ENCODE data around the gene ENO2. TPM values are rescaled to one million over a fixed set of nuclear protein-coding genes. Genes with fewer than 3 reads are reported as not detected.
"Not testable (repeated sequence)": the region's sequence is repeated elsewhere in the genome, so short reads cannot be mapped to it uniquely, and the experiment has no call there.

Gene ENO2
- total RNA-seq, 1 donor from 2014 or later: 182 TPM

GRCh38 chr12:6890789-6891645 lies 23.4 kb upstream of the ENO2 start:
- Mint-ChIP-seq H3K9me3 (ENCODE audit: unreplicated experiment) (peaks cover 4% of the 10 kb centered on the region), H3K36me3 (ENCODE audit: unreplicated experiment) (no peaks in the 10 kb centered on the region), H3K27me3 (ENCODE audit: unreplicated experiment) (peaks cover 9% of the 10 kb centered on the region), H3K4me3 (ENCODE audit: unreplicated experiment) (peak overlapping the region; percentile 86), H3K27ac (ENCODE audit: unreplicated experiment) (peak overlapping the region; percentile 95), H3K4me1 (ENCODE audit: low read depth, unreplicated experiment) (no peaks in the 10 kb centered on the region)
- DNase-seq: peak; percentile 100
- peak; percentile 78 for TF ChIP-seq CTCF (IDR thresholded peaks at IDR 0.05; ENCODE audit: partially characterized antibody, unreplicated experiment)

- TF ChIP-seq CTCF (IDR thresholded peaks at IDR 0.05; ENCODE audit: partially characterized antibody, unreplicated experiment): no peak
- peaks cover 9% of the 10 kb centered on the region for H3K27me3 Mint-ChIP-seq (ENCODE audit: unreplicated experiment)
- H3K4me3 Mint-ChIP-seq (ENCODE audit: unreplicated experiment): peak overlapping the region; percentile 72
- no peaks in the 10 kb centered on the region for H3K4me1 Mint-ChIP-seq (ENCODE audit: low read depth, unreplicated experiment)
- no peak for DNase-seq
- H3K36me3 Mint-ChIP-seq (ENCODE audit: unreplicated experiment): no peaks in the 10 kb centered on the region
- peak overlapping the region; percentile 83 for H3K27ac Mint-ChIP-seq (ENCODE audit: unreplicated experiment)
- H3K9me3 Mint-ChIP-seq (ENCODE audit: unreplicated experiment): peaks cover 4% of the 10 kb centered on the region
These were observed 22.8 kb upstream of the ENO2 start for GRCh38 chr12:6891646-6892001.

GRCh38 chr12:6892683-6893082 lies 21.7 kb upstream of the ENO2 start:
- H3K4me3 Mint-ChIP-seq (ENCODE audit: unreplicated experiment); H3K27me3 Mint-ChIP-seq (ENCODE audit: unreplicated experiment); H3K27ac Mint-ChIP-seq (ENCODE audit: unreplicated experiment): not testable (repeated sequence)

GRCh38 chr12:6894321-6894720 lies 20.1 kb upstream of the ENO2 start:
- H3K27ac Mint-ChIP-seq (ENCODE audit: unreplicated experiment): no peak overlapping the region
- no peak for TF ChIP-seq CTCF (IDR thresholded peaks at IDR 0.05; ENCODE audit: partially characterized antibody, unreplicated experiment)
- no peak overlapping the region for H3K4me3 Mint-ChIP-seq (ENCODE audit: unreplicated experiment)
- no peaks in the 10 kb centered on the region for H3K36me3 Mint-ChIP-seq (ENCODE audit: unreplicated experiment)
- peaks cover 9% of the 10 kb centered on the region for H3K27me3 Mint-ChIP-seq (ENCODE audit: unreplicated experiment)
- peaks cover 6% of the 10 kb centered on the region for H3K9me3 Mint-ChIP-seq (ENCODE audit: unreplicated experiment)
- no peaks in the 10 kb centered on the region for H3K4me1 Mint-ChIP-seq (ENCODE audit: low read depth, unreplicated experiment)
- DNase-seq: no peak

More at GRCh38 chr12:6892683-6893082, 21.7 kb upstream of the ENO2 start:
- not testable (repeated sequence) for DNase-seq; H3K9me3 Mint-ChIP-seq (ENCODE audit: unreplicated experiment); H3K36me3 Mint-ChIP-seq (ENCODE audit: unreplicated experiment); H3K4me1 Mint-ChIP-seq (ENCODE audit: low read depth, unreplicated experiment)

GRCh38 chr12:6896846-6897435 lies 17.4 kb upstream of the ENO2 start:
- no peak for TF ChIP-seq CTCF (IDR thresholded peaks at IDR 0.05; ENCODE audit: partially characterized antibody, unreplicated experiment)
- Mint-ChIP-seq H3K9me3 (ENCODE audit: unreplicated experiment) (peaks cover 1% of the 10 kb centered on the region), H3K4me1 (ENCODE audit: low read depth, unreplicated experiment) (no peaks in the 10 kb centered on the region), H3K27me3 (ENCODE audit: unreplicated experiment) (peaks cover 2% of the 10 kb centered on the region), H3K36me3 (ENCODE audit: unreplicated experiment) (no peaks in the 10 kb centered on the region), H3K4me3 (ENCODE audit: unreplicated experiment) (no peak overlapping the region), H3K27ac (ENCODE audit: unreplicated experiment) (no peak overlapping the region)
- no peak for DNase-seq

Data from glutamatergic neuron (in vitro differentiated cells).